Measurements from ENCODE around the gene CD34.
"Not testable (repeated sequence)": the region's sequence is repeated elsewhere in the genome, so short reads cannot be mapped to it uniquely, and the experiment has no call there.

The CD34 gene

GRCh38 chr1:207926984-207927383 lies 16.1 kb upstream of the CD34 start:
- no peak for DNase-seq

GRCh38 chr1:207925969-207926368 lies 15.0 kb upstream of the CD34 start:
- not testable (repeated sequence) for DNase-seq

- DNase-seq = peak; percentile 75
Observed at GRCh38 chr1:207925210-207925609, 14.3 kb upstream of the CD34 start.

- DNase-seq = no peak
Observed at GRCh38 chr1:207923561-207923960, 12.6 kb upstream of the CD34 start.

- no peak for DNase-seq
Observed at GRCh38 chr1:207923121-207923520, 12.2 kb upstream of the CD34 start.

- no peak for DNase-seq
Observed at GRCh38 chr1:207922554-207922953, 11.6 kb upstream of the CD34 start.

- DNase-seq = no peak
Observed at GRCh38 chr1:207921321-207921720, 10.4 kb upstream of the CD34 start.

GRCh38 chr1:207920444-207921021 lies 9.6 kb upstream of the CD34 start:
- peak; percentile 71 for DNase-seq

GRCh38 chr1:207919523-207920170 lies 8.7 kb upstream of the CD34 start:
- peak; percentile 74 for DNase-seq

- DNase-seq = no peak
Observed at GRCh38 chr1:207918581-207918980, 7.7 kb upstream of the CD34 start.

- no peak for DNase-seq
Observed at GRCh38 chr1:207918011-207918410, 7.1 kb upstream of the CD34 start.

- DNase-seq = peak; percentile 69
Observed at GRCh38 chr1:207917080-207917479, 6.2 kb upstream of the CD34 start.

- DNase-seq = no peak
Observed at GRCh38 chr1:207913951-207914350, 3.0 kb upstream of the CD34 start.

- DNase-seq = no peak
Observed at GRCh38 chr1:207911856-207912760, 1.2 kb upstream of the CD34 start.

- no peak for DNase-seq
Observed at GRCh38 chr1:207909687-207910086, 1.2 kb downstream of the CD34 start.

- no peak for DNase-seq
Observed at GRCh38 chr1:207908107-207908734, 2.7 kb downstream of the CD34 start.

GRCh38 chr1:207904391-207904790 lies 6.5 kb downstream of the CD34 start:
- no peak for DNase-seq

- no peak for DNase-seq
Observed at GRCh38 chr1:207903767-207904166, 7.2 kb downstream of the CD34 start.

- DNase-seq = no peak
Observed at GRCh38 chr1:207903053-207903452, 7.9 kb downstream of the CD34 start.

GRCh38 chr1:207902566-207902965 lies 8.4 kb downstream of the CD34 start:
- no peak for DNase-seq

- no peak for DNase-seq
Observed at GRCh38 chr1:207901041-207901653, 9.8 kb downstream of the CD34 start.

- DNase-seq = no peak
Observed at GRCh38 chr1:207898836-207899235, 12.1 kb downstream of the CD34 start.

- no peak for DNase-seq
Observed at GRCh38 chr1:207898260-207898659, 12.7 kb downstream of the CD34 start.
